Embryonic facial prominence (tissue), 1 donor: Measurements from ENCODE around the gene TCP10L.
"Not testable (repeated sequence)": the region's sequence is repeated elsewhere in the genome, so short reads cannot be mapped to it uniquely, and the experiment has no call there.

Source experiments
- DNase-seq: peaks from one replicate; pipeline ENCODE4 v3.0.0-alpha.2; 2016; ENCODE audit errors: extremely low spot score

Gene TCP10L, protein sequence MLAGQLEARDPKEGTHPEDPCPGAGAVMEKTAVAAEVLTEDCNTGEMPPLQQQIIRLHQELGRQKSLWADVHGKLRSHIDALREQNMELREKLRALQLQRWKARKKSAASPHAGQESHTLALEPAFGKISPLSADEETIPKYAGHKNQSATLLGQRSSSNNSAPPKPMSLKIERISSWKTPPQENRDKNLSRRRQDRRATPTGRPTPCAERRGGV

DNA sequence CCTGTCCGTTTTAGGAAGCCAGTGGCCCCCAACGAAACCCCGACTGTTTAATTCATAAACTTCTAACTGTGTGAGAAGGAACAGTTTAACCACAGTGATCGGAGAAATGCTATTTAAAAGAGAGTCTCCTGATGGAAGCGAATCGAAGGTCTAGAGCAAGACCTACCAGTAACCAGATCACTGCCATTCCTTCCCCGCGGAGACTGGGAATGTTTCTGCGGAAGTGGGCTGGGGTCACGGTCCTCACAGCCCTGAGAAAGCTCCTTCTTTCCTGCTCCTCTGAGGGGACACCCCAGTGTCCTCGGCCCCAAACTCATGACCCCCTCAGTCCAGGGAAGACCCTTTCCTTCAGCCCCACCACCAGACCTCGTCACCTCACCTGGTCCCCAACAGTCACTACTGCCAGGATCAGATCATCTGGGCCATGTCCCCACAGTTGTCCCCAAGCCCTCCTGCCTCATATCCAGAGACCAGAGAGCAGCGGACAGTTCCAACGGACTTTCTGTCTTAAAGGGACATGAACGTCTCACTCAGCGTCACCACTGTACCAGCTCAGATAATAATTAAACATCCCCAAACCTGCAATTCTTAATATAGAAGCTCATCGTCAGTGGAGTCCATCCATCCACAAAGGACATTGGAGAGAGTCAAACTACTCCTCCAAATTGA, at the start of gene TCP10L:
TSS of gene TCP10L (minus strand) at position 482 of the 669 bp plus-strand sequence. CDS start 1,219 bp downstream, outside the sequence.
- DNase-seq = no peak

DNA sequence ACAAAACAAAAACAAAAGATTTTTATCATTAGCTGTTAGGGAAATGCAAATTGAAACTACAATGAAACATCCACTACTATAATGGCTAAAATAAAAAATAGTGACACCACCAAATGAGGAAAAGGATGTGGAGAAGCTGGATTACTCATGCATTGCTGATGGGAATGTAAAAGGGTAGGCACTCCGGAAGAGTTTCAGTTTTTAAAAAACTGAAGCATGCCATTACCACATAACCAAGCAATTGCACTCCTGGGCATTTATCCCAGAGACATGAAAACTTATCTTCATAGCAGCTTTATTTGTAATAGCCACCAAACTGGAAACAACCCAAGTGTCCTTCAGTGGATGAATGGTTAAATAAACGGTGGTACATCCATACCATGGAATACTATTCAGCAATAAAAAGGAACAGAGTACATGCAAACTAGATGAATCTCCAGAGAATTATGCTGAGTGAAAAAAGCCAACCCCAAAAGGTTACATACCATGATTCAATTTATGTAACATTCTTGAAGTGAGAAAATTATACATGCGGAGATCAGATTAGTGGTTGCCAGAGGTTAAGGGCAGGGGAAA, 41.4 kb upstream of the TCP10L start:
- no peak for DNase-seq

DNA sequence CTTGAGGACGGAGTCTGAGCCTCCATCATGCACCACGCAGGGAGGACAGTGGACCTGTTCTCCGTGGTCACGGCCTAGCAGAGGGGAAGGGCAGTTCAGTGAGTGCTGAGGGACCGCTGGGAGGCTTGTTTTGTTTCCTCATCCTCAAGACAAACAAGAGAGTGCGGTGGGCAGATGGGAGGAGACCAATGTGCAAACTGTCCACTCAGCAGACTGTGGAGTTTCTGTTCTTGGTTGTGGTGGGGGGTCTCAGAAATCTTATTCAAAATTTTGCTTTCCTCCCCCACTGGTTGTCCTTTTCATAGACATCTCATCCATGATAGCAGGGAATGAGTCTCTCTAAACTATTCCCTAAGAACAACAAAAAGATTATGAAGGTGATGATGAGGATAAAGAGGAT, 32.9 kb upstream of the TCP10L start:
- DNase-seq = not testable (repeated sequence)

DNA sequence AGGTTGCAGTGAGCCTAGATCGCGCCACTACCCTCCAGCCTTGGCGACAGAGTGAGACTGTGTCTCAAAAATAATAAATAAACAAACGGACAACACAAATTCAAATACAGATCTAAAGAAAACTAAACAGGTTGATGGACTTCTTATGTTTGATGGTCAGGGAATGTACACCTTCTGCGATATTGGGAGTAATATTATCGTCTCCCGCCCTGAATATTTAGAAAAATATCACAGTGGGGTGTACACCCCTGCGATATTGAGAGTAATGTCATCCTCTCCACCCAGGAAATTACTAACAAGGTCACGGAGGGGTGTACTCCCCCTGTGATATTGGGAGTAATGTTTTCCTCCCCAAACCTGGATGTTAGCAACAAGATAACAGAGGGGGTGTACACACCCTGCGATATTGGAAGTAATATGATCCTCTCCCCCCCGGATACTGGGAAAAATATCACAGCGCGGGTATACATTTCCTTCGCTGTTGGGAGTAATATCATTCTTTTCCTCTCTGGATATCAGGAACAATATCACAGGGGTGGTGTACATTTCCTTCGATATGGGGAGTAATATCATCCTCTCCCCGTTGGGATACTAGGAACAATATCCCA, 28.2 kb upstream of the TCP10L start:
- DNase-seq = no peak

DNA sequence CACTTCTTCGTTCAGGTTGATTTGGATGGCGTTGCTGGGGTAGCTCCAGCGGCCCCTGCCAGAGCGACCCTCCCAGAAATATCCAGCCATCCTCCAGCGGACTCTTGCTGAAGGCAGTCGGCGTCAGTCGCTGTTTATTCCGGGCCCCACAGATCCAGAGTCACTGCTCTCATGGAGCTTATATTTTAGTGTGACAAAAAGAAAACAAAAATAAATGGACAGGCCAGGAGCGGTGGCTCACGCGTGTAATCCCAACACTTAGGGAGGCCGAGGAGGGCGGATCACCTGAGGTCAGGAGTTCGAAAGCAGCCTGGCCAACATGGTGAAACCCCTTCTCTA, 27.6 kb upstream of the TCP10L start:
- no peak for DNase-seq

DNA sequence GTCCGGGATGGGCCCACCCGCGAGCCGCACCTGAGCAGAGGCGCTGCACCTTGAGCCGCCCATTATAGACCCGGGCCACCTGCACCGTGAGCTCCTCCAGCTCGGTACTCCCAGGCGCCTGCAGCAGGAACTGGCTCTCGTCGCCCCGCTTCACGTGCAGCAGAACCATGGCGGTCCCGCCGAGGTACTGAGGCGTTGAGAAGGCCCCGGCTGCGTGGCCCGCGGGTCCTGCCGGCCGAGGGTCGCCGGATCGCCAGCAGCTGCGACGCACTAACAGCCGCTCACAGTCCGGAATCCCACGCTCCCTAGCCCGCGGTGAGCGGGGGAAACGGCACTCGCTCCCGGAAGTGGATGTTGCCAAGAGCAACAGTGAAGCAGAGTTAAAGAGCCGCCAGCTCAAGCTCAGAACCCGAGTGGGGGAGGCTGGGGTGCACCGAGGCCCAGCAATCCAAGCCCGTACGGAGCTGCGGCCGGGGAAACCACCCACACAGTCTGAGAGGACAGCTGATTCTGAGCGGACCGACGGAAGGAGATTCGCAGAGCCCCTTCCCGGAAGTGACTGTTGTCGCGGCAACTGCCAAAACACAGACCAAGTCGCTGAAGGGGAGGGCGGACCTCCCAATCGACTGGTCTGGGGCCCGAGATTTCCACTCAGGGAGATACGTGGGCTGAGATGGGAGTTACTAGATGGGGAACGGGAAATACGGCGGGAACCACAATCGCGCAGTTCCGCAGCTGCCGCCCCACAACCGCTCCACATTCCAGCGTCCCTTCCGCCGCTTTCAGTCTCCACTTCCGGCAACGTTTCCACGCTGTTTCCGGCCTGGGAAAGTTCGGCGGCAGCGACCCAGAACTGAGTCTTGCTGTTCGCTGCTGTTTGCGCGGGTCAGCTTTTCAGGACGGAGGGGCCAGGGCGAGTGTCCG, 27.0 kb upstream of the TCP10L start, which contains the start of gene CFAP298:
TSS of gene CFAP298 (minus strand) at position 303 of the 924 bp plus-strand sequence. CDS start at position 169, 134 bp downstream.
- DNase-seq = peak; percentile 81

DNA sequence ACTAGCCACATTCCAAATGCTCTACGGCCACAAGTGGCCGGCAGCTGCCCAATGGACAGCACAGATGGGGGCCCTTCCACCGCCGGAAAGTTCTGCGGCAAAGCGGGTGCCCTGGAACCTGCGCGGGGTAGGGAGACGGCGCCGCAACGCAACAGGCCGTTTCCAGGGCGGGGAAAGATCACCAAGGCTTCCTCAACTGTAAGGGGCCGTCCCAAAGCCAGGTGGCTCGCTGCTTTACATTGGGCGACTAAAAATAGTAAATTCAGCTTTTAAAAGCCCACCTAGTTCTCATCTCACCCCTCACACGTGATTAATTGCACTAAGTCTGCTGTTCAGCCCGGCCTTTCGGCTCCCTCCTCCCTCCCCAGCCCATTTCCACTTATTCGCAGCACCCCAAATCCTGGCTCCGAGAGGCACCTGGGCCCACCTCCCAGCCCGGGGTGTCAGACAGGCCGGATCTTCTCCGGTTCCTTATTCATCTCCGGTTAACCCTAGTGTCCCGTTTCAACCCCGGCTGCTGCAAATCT, 26.2 kb upstream of the TCP10L start:
- DNase-seq = no peak

DNA sequence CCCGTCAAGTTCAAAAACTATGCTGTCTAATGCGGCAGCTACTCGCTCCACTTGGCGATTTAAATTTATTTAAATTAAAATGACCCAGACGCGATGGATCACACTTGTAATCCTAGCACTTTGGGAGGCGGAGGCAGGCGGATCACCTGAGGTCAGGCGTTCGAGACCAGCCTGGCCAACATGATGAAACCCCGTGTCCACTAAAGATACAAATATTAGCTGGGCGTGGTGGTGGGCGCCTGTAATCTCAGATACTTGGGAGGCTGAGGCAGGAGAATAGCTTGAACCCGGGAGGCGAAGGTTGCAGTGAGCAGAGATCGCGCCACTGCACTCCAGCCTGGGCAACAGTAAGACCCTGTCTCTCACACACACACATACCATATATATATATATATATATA, 25.6 kb upstream of the TCP10L start:
- DNase-seq = not testable (repeated sequence)

DNA sequence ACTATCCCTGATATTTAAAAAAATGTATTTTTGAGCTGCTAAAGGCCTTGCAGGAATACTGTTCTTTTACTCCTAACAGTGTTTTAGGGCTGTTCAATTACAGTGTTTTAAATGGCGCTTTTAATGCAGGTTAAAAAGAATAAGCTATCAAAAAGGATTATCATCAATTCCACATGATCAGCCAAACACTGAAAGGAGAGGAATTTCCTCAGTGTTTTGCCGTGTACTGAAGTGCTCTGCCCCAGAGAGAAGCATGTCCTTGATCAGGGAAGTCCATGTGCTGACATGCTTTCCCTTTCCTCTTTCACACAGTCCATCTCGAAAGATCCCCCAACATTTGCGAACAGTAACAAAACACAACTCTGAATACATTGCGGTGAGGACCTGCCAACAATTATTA, 23.5 kb upstream of the TCP10L start:
- no peak for DNase-seq

DNA sequence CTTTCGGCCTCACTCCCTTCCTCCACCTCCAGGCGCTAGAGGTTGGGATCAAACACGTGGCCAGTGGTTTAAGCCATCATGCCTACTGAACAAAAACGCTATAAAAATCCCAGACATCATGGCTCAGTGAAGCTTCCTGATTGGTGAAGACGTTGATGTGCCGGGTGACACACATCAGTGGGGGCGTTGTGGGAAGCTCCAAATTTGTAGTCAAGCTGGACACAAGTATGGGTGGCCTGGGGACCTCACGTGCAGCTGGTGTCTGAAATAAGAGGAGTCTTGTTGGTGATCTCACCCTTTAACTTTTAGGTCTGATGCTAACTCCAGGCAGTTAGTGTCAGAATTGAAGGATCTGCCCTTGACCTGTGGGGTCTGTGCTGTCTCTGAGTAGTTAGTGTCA, 20.1 kb upstream of the TCP10L start:
- no peak for DNase-seq

DNA sequence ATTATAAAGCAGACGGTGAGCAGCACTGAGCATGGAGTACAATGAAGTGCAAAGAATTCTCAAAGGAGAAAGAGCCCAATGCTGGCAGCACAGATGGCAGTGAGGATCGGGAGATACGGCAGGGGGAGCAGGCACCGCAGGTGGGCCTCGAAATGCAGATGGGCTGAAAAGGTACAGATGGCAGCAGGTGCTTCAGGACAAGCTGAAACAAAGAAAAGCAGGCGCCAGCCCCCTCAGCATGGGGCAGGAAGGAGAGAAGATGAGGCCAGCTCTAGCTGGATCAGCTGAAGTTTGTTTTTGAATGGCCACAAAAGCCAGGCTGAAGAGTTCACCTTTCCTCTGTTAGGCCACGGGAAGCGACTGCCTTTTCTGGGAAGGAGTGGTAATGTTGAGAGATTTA, 19.1 kb upstream of the TCP10L start:
- DNase-seq = no peak

DNA sequence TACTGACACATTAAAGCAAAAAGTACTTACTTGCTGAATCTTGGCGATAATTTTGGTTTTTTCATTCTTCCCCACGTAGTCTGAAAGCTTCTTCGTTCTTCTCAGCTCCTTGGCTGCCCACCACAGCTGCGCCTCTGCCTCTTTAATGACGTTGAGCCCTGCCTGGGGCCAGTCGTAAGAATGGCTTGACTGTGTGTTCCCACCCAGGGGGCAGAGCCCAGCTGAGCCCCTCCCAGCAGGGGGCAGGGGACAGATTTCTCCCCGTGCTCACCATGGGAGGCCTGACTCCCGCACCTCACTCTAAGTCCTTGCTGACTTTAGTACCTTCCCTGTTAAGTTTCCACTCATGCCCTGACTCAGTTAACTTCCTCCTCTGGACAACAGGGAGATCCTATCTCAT, 17.8 kb upstream of the TCP10L start:
- DNase-seq = no peak

DNA sequence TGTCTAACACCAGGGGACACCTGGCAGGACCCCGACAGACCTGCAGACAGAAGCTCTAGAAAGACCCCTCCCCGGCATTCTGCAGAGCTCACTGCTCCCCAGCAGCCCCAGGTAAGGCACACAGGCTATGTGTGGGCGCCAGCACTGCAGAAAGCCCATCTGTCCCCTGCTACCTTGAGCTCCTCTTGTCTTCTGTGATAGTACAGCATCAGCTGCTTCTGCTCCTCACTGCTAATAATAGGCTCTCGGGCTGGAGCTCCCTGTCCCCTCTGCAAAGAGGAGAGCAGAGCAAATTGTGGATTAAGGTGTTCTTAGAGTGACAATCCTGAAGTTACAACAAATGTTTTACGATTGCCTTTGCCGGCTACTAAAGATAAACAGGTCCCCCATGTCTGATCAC, 16.8 kb upstream of the TCP10L start:
- no peak for DNase-seq

DNA sequence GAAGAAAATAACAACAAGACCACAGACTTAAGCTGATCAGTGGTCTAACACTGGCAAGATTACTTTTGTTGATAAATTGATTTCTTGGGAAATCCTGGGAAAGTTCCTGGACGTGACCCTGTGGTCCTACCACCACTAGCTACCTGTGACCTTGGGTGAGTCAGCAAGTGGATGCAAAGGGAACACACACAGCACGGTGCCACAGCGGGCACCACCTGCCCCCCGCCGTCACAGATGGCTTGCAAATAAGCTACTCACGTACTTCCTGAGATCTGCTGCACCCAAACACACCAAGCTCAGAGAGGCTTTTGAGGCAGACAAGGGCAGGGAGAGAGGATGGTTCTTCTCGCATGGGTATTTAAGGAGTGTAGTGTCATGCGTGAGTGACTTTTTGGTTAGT, 14.2 kb upstream of the TCP10L start:
- DNase-seq = no peak

DNA sequence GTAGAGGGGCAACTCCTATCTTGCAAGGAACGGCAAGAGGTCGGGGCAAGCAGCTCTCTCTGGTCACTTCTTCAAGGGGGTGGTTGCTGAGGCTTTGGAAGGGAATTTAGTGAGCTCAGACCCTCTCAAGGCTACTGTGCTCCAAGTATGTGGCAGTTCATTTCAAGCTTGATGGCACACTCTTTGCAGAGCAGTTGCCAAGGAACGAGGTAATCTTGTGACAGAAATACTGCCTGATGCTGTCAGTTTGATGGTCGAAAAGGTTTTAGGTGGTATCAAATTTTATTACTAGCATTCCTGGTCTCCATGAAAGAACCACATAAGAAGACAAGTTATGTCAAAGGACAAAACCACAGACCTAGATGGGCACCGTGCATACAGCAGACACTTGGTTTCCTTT, 13.8 kb upstream of the TCP10L start:
- DNase-seq = no peak

DNA sequence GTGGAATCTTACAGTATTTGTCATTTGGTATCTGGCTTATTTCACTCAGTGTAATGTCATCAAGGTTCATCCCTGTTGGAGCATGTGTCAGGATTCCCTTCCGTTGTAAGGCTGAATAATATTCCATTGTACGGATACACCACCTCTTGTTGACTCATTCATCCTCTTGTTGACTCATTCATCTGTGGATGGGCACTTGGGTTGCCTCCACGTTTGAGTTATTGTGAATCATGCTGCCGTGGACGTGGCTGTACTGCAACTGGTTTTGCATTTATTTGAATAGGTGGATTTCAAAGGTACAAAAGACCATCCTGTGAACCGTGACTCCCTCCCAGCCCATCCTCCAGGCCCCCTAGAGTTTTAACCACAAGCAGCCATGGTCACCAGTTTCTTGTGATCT, 11.9 kb upstream of the TCP10L start:
- no peak for DNase-seq

DNA sequence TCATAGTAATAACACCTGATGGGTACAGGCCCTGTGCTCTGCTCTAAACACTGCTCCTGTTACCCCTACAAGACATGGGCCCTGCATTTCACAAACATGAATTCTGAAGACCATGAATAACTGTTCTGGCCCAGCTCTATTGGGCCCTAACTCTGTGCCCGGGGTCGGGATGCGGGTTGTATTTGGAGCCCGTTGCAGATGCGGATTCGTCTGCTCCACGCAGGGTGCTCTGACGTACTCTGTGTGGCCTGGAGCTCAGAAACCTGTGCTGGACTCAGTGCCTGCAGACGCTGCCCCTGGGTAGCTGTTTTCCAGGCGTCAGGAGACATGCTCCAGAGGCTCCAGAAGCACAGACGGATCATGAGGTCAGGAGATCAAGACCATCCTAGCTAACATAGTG, 10.1 kb upstream of the TCP10L start:
- DNase-seq = no peak

DNA sequence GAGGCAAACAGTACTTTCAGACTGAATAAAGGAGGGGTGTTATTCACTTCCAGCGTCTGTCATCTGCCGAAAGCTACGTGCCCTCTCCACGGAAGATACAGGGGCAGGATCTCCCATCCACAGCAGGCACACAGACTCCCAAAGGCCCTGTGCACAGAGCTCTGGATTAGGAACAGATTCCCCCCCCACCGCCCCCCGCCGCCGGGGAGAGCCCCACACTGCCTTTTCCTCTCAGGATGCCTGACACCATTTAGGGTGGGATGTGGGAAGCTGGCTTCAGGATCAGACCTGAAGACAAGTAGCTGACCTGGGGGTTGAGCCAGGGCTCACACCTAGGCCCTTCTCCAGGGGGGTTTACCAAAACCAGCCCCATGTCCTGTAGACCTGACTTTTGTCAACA, 8.4 kb upstream of the TCP10L start:
- no peak for DNase-seq

DNA sequence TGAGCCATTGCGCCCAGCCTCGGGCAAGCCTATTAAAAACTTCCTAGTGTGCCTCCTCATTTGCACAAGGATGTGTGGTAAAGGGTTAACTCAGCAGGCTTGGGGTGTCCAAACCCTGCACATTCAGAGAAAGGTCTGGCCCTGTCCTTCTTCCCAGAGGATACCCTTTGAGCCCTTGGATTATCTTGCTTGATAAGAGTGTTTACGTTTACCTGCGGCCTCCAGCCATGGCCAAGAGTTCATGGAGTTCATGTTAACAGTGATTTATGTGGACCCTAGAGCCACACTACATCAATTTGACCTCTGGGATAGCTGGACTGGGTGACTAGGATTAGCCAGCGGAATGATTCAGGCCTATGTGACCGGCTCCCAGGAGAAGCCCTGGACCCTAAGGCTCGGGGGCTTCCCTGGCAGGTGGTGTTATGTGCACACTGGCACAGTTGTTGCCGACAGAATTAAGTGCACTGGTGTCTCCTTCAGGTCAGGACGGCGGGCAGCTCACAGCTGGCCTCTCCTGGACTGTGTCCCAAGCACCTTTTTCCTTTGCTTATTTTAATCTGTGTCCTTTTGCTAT, 7.7 kb upstream of the TCP10L start:
- DNase-seq = no peak

DNA sequence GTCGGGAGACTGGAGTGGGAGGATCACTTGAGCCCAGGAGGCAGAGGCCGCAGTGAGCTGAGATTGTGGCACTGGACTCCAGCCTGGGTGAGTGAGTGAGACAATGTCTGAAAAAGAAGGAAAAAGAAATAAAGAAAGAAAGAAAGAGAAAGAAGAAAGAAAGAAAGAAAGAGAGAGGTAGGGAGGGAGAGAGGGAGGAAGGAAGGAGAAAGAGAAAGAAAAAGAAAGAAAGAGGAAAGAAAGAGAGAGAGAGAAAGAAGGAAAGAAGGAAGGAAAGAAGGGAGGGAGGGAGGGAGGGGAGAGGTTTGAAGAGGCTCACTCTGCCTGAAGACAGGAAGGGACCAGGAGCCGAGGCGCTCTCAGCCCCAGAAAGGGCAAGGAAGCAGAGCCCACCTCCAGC, 4.8 kb upstream of the TCP10L start:
- DNase-seq = no peak

DNA sequence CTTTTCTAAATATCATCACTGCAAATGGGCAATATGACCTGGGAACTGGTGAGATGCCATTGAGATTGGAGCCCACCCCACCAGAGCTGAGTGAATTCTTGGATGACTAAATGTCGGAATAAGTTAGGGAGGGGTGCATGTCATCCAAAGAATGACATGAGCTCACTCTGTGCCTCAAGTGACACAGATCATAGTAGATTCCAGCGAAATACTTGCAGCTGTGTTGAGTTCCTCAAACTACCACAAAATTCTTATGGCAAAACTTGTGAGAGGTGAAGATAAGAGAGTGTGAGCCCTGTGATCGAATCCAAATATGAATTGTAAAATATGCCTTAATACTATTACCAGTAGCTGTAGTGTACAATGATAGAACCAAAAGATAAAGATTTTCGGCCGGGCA, 2.3 kb upstream of the TCP10L start:
- DNase-seq = no peak
